HCT116 (cell line): ENCODE results near the gene ANGEL1.

ENCODE experiments used
- CEBPB ChIP-seq: IDR thresholded peaks from 2 replicates; pipeline ENCODE4 v1.6.1; 2012; ENCODE audit warnings: low read depth
- CTCF ChIP-seq, 3 experiments: fragments of 200-600 bp in 1 of 3; sonication (generic) in 1 of 3; IDR thresholded peaks in 2 of 3; conservative IDR thresholded peaks in 1 of 3; 2 replicates each; pipeline ENCODE4 v1.5.1; 2012 to 2017; ENCODE audit warnings: low read depth in 2 of 3, low read length in 2 of 3, antibody characterized with exemption in 1 of 3, borderline replicate concordance in 1 of 3, control low read depth in 1 of 3, mild to moderate bottlenecking in 1 of 3, mixed read lengths in 1 of 3, mixed run types in 1 of 3, moderate library complexity in 1 of 3; ENCODE audit not compliant: insufficient read depth in 1 of 3
- EZH2 ChIP-seq: fragments of 200-600 bp; sonication (generic); IDR thresholded peaks from 2 replicates; pipeline ENCODE4 v1.6.1; 2017; ENCODE audit warnings: antibody characterized with exemption, mixed run types
- EZH2phosphoT487 ChIP-seq: fragments of 200-600 bp; IDR thresholded peaks from 2 replicates; pipeline ENCODE4 v1.6.1; 2018; ENCODE audit warnings: antibody characterized with exemption, borderline replicate concordance
- MAX ChIP-seq: IDR thresholded peaks from 2 replicates; pipeline ENCODE4 v1.6.1; 2012
- POLR2A ChIP-seq: IDR thresholded peaks from 2 replicates; pipeline ENCODE4 v1.7.0; 2011; ENCODE audit warnings: borderline replicate concordance; ENCODE audit not compliant: insufficient read depth, insufficient read length; ENCODE audit errors: extremely low read depth
- POLR2AphosphoS5 ChIP-seq: IDR thresholded peaks from 2 replicates; pipeline ENCODE4 v1.6.1; 2011; ENCODE audit warnings: mild to moderate bottlenecking, low read depth, low read length, moderate library complexity
- YY1 ChIP-seq: IDR thresholded peaks from 2 replicates; pipeline ENCODE4 v1.6.1; 2011; ENCODE audit warnings: low read length, low read depth, moderate library complexity, mild to moderate bottlenecking; ENCODE audit not compliant: insufficient replicate concordance; ENCODE audit errors: extremely low read depth
- ZBTB33 ChIP-seq: IDR thresholded peaks from 2 replicates; pipeline ENCODE4 v1.6.1; 2011; ENCODE audit warnings: mild to moderate bottlenecking, low read length, moderate library complexity; ENCODE audit not compliant: insufficient replicate concordance; ENCODE audit errors: extremely low read depth
- TF ChIP-seq, protein P1 (sequence below): IDR thresholded peaks from 2 replicates; pipeline ENCODE4 v1.6.1; 2012

GRCh38 chr14:76769636-76770292 is 42.9 kb downstream of the ANGEL1 start:
- TF ChIP-seq POLR2AphosphoS5 (no peak), ZBTB33 (no peak), CEBPB (no peak), CTCF (IDR thresholded peaks at IDR 0.05 in 2 of 3, conservative IDR thresholded peaks at IDR 0.05 in 1 of 3; ENCODE audit: borderline replicate concordance in 1 of 3, insufficient read depth in 1 of 3, low read depth in 2 of 3, low read length in 2 of 3) (no peak), POLR2A (no peak), MAX (no peak), EZH2 (no peak), EZH2phosphoT487 (no peak), YY1 (no peak)
- TF ChIP-seq, protein P1, sequence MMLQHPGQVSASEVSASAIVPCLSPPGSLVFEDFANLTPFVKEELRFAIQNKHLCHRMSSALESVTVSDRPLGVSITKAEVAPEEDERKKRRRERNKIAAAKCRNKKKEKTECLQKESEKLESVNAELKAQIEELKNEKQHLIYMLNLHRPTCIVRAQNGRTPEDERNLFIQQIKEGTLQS: no peak
